Kidney (tissue), 14 donors: ENCODE measurements around the gene SEC61A1. TPM values are rescaled to one million over a fixed set of nuclear protein-coding genes. Genes with fewer than 3 reads are reported as not detected.

Source experiments
- DNase-seq, 5 donors: peaks; one replicate each; pipeline ENCODE4 v3.0.0-alpha.2; 2013 to 2020
- FAIRE-seq: peaks from 2 replicates; lab custom pipeline; 2012; peaks lifted over from hg19 to GRCh38; lab: Jason Lieb, UNC
- H3K27ac ChIP-seq, 2 donors: one replicate each; pipeline ENCODE4 v1.7.0; 2013; ENCODE audit warnings: low read depth in 2 of 2, low read length in 2 of 2, inconsistent platforms in 1 of 2
- H3K27me3 ChIP-seq: one replicate; pipeline ENCODE4 v1.7.1; 2013; ENCODE audit warnings: low read length, inconsistent platforms; ENCODE audit not compliant: control insufficient read depth, insufficient read depth
- H3K36me3 ChIP-seq, 3 donors: one replicate each; pipeline versions ENCODE4 v1.7.0 to v1.7.1; 2013; ENCODE audit warnings: low read length in 3 of 3, control low read depth in 1 of 3, inconsistent platforms in 1 of 3; ENCODE audit not compliant: insufficient read depth in 3 of 3, control insufficient read depth in 2 of 3
- H3K4me1 ChIP-seq, 3 donors: one replicate each; pipeline versions ENCODE4 v1.7.0 to v1.7.1; 2013; ENCODE audit warnings: low read length in 3 of 3, inconsistent platforms in 1 of 3, low read depth in 1 of 3; ENCODE audit not compliant: control insufficient read depth in 2 of 3, insufficient read depth in 2 of 3
- H3K4me3 ChIP-seq, 3 donors: one replicate each; pipeline versions ENCODE4 v1.7.0 to v1.8.1; 2013; ENCODE audit warnings: low read length in 3 of 3, control low read depth in 1 of 3, inconsistent platforms in 1 of 3
- H3K9ac ChIP-seq, 3 donors: one replicate each; pipeline versions ENCODE4 v1.7.0 to v1.7.1; 2013; ENCODE audit warnings: low read length in 3 of 3, control low read depth in 1 of 3, inconsistent platforms in 1 of 3
- H3K9me3 ChIP-seq, 3 donors: one replicate each; pipeline versions ENCODE4 v1.7.0 to v1.7.1; 2013; ENCODE audit warnings: low read length in 3 of 3, control low read depth in 1 of 3, inconsistent platforms in 1 of 3; ENCODE audit not compliant: control insufficient read depth in 2 of 3, insufficient read depth in 1 of 3
- CTCF ChIP-seq: IDR thresholded peaks from 3 replicates; pipeline ENCODE4 v1.5.1; 2012; ENCODE audit warnings: mild to moderate bottlenecking, moderate library complexity, borderline replicate concordance; ENCODE audit not compliant: insufficient read depth; ENCODE audit errors: extremely low read depth
- intact Hi-C: fragments of 100-400 bp; cut with DNase I; formaldehyde crosslinking; loops from one replicate; pipeline ENCODE4 v1.11.1; 2022
- polyA plus RNA-seq: library from polyadenylated mRNA; stranded (reverse); fragments of 350-450 nt; fragmentation: Illumina TruSeq; extraction: RNeasy Lipid Tissue Mini Kit (QIAGEN cat#74804); gene quantifications from one replicate; pipeline ENCODE4 v1.2.3, GENCODE V29; 2014; ENCODE audit warnings: low read depth, low replicate concordance; ENCODE audit not compliant: insufficient read depth
- total RNA-seq: library from RNA; stranded (reverse); fragmentation: NEBNext Ultra II Directional; extraction: Animal tissue kit (Norgen Biotek cat#: 25700); gene quantifications from one replicate; pipeline ENCODE4 v1.2.1, GENCODE V29; 2021
- donor health status: control.
- donor health status: control.
- donor health status: control.
- donor health status: control.
- donor health status: control.
- donor health status: DM: yes; HTN: yes; CAD: no.
- donor health status: Normal renal cell carcinoma (clear cell type).

The SEC61A1 gene
- total and polyA plus RNA-seq, 2 donors from 2014 or later: 119 to 177 TPM

- H3K27ac ChIP-seq: peak overlapping the region; percentile 83
- DNase-seq (peak in 2 of 5 donors; percentile 41 to 50), FAIRE-seq (no peak)
- peaks cover 3 to 18% (median 8%) of the 10 kb centered on the region in 3 donors for H3K36me3 ChIP-seq
- peak overlapping the region; percentile 44 to 86 (median 68) for H3K9ac ChIP-seq
- H3K27me3 ChIP-seq: no peaks in the 10 kb centered on the region
- peaks cover 0 to 30% (median 25%) of the 10 kb centered on the region in 3 donors for H3K4me1 ChIP-seq
- intact Hi-C loops: no loop called here
- TF ChIP-seq CTCF: no peak
- H3K4me3 ChIP-seq: peak overlapping the region; percentile 72 to 99 (median 90)
- H3K9me3 ChIP-seq: no peaks in the 10 kb centered on the region
Observed at GRCh38 chr3:128052595-128053351, 536 bp downstream of the SEC61A1 start.

GRCh38 chr3:128053614-128054013, 1.4 kb downstream of the SEC61A1 start:
- TF ChIP-seq CTCF: no peak
- FAIRE-seq (no peak), DNase-seq (no peak)
- peaks cover 0 to 30% (median 25%) of the 10 kb centered on the region in 3 donors for H3K4me1 ChIP-seq
- no peak overlapping the region for H3K27ac ChIP-seq
- no peaks in the 10 kb centered on the region for H3K27me3 ChIP-seq
- no peaks in the 10 kb centered on the region for H3K9me3 ChIP-seq
- peak overlapping the region; percentile 2 to 72 (median 26) for H3K4me3 ChIP-seq
- peak overlapping the region in 2 of 3 donors; percentile 5 to 68 for H3K9ac ChIP-seq
- H3K36me3 ChIP-seq: peaks cover 7 to 21% (median 8%) of the 10 kb centered on the region in 3 donors
- intact Hi-C loops: no loop called here

- TF ChIP-seq CTCF: no peak
- Histone ChIP-seq H3K27me3 (no peaks in the 10 kb centered on the region), H3K9ac (peak overlapping the region in 1 of 3 donors; percentile 68), H3K4me3 (peak overlapping the region in 2 of 3 donors; percentile 10 to 15), H3K4me1 (peaks cover 0 to 30% (median 25%) of the 10 kb centered on the region in 3 donors), H3K27ac (no peak overlapping the region), H3K9me3 (no peaks in the 10 kb centered on the region), H3K36me3 (peaks cover 7 to 25% (median 8%) of the 10 kb centered on the region in 3 donors)
- intact Hi-C loops: no loop called here
- DNase-seq (no peak), FAIRE-seq (no peak)
Observed at GRCh38 chr3:128054367-128054766, 2.1 kb downstream of the SEC61A1 start.
